ENCODE measurements around the gene LDB1. TPM values are rescaled to one million over a fixed set of nuclear protein-coding genes. Genes with fewer than 3 reads are reported as not detected.
A peak's percentile ranks its signal among the peaks of the same experiment; 100 is the strongest.

LDB1 gene
- total RNA-seq, 2 donors from 2014 or later: 49.3 to 49.8 TPM

- Histone ChIP-seq H3K27me3 (replicated peaks; ENCODE audit: insufficient read depth) (no peaks in the 10 kb centered on the region), H3K4me1 (ENCODE audit: control insufficient read depth in 1 of 2, low read depth in 2 of 2) (peaks cover 9 to 26% of the 10 kb centered on the region in 2 donors), H3K36me3 (peaks cover 19% of the 10 kb centered on the region), H3K27ac (peak overlapping the region; percentile 80 to 87), H3K4me3 (peak overlapping the region; percentile 89), H3K9me3 (no peaks in the 10 kb centered on the region)
- no peak for TF ChIP-seq CTCF (IDR thresholded peaks at IDR 0.05)
- DNase-seq (ENCODE audit: low spot score) (no peak), ATAC-seq (ENCODE audit: insufficient number of reproducible peaks, low FRiP score, low read depth) (no peak)
Measured at GRCh38 chr10:102134416-102134815, 14.2 kb upstream of the LDB1 start.

GRCh38 chr10:102133373-102134195, 13.4 kb upstream of the LDB1 start:
- no peak for TF ChIP-seq CTCF (IDR thresholded peaks at IDR 0.05)
- Histone ChIP-seq H3K36me3 (peaks cover 11% of the 10 kb centered on the region), H3K9me3 (no peaks in the 10 kb centered on the region), H3K4me3 (peak overlapping the region; percentile 89), H3K4me1 (ENCODE audit: control insufficient read depth in 1 of 2, low read depth in 2 of 2) (peaks cover 9 to 26% of the 10 kb centered on the region in 2 donors), H3K27ac (peak overlapping the region; percentile 80 to 87), H3K27me3 (replicated peaks; ENCODE audit: insufficient read depth) (no peaks in the 10 kb centered on the region)
- peak; percentile 50 for DNase-seq (ENCODE audit: low spot score)
- no peak for ATAC-seq (ENCODE audit: insufficient number of reproducible peaks, low FRiP score, low read depth)

GRCh38 chr10:102132563-102133372, 12.6 kb upstream of the LDB1 start, which contains the start of gene PPRC1:
PPRC1 (plus strand) TSS chr10:102133040; CDS start chr10:102133069, 29 bp downstream.
- H3K27ac ChIP-seq: peak within 1 kb of the TSS; percentile 80 to 87
- H3K9me3 ChIP-seq: no peaks in the 10 kb centered on the region
- DNase-seq (ENCODE audit: low spot score) (peak; percentile 99), ATAC-seq (ENCODE audit: insufficient number of reproducible peaks, low FRiP score, low read depth) (peak; percentile 91)
- no peaks in the 10 kb centered on the region for H3K27me3 ChIP-seq (replicated peaks; ENCODE audit: insufficient read depth)
- peak; percentile 91 for TF ChIP-seq CTCF (IDR thresholded peaks at IDR 0.05)
- peaks cover 9 to 26% of the 10 kb centered on the region in 2 donors for H3K4me1 ChIP-seq (ENCODE audit: control insufficient read depth in 1 of 2, low read depth in 2 of 2)
- peaks cover 3% of the 10 kb centered on the region for H3K36me3 ChIP-seq
- peak within 1 kb of the TSS; percentile 89 for H3K4me3 ChIP-seq

DNA sequence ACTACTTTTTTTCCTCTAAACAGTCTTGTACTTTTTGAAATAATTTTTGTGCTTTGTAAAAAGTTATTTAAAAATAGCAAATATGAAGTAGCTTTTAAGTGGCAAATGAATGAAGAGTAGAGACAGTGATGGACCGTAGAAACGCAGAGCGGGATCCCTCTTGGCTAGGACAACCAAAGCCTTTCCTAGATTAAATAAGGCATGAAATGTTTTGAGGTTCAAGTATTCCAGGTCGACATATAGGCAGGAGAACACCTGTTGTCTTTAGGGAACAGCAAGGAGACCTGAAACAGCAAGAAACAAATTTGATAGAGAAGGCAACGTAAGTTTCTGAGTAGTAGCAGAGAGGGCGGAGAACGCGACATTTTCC, 12.0 kb upstream of the LDB1 start:
- H3K4me3 ChIP-seq: peak overlapping the region; percentile 89
- TF ChIP-seq CTCF (IDR thresholded peaks at IDR 0.05): no peak
- DNase-seq (ENCODE audit: low spot score) (no peak), ATAC-seq (ENCODE audit: insufficient number of reproducible peaks, low FRiP score, low read depth) (no peak)
- no peaks in the 10 kb centered on the region for H3K9me3 ChIP-seq
- peak overlapping the region; percentile 71 to 87 for H3K27ac ChIP-seq
- H3K36me3 ChIP-seq: no peaks in the 10 kb centered on the region
- peaks cover 9 to 26% of the 10 kb centered on the region in 2 donors for H3K4me1 ChIP-seq (ENCODE audit: control insufficient read depth in 1 of 2, low read depth in 2 of 2)
- H3K27me3 ChIP-seq (replicated peaks; ENCODE audit: insufficient read depth): no peaks in the 10 kb centered on the region
